Omental fat pad (tissue), 4 donors: ENCODE results near the gene TMED1. TPM values are rescaled to one million over a fixed set of nuclear protein-coding genes. Genes with fewer than 3 reads are reported as not detected.

Source experiments
- ATAC-seq: fragments of 150-250 bp; one replicate; pipeline ENCODE4 v1.9.1; 2016; ENCODE audit warnings: mild to moderate bottlenecking, moderate library complexity; ENCODE audit not compliant: low FRiP score
- DNase-seq: peaks from one replicate; pipeline ENCODE4 v3.0.0-alpha.2; 2019; ENCODE audit warnings: low spot score
- total RNA-seq, 4 donors: library from RNA; depleted of rRNA; stranded (reverse); fragments of >200 nt; gene quantifications; one replicate each; pipeline ENCODE4 v1.1.0, GENCODE V29; 2016
- TF ChIP-seq, protein P1 (sequence below), 3 donors: fragments of 450-650 bp; IDR thresholded peaks; one replicate each; pipeline ENCODE4 v1.5.1; 2016 to 2017; ENCODE audit warnings: antibody characterized with exemption in 3 of 3, mild to moderate bottlenecking in 3 of 3, moderate library complexity in 2 of 3

Gene TMED1
- total RNA-seq, 4 donors from 2014 or later = 30.1 to 35.7 (median 32.4) TPM

- ATAC-seq (no peak), DNase-seq (no peak)
- TF ChIP-seq, protein P1, sequence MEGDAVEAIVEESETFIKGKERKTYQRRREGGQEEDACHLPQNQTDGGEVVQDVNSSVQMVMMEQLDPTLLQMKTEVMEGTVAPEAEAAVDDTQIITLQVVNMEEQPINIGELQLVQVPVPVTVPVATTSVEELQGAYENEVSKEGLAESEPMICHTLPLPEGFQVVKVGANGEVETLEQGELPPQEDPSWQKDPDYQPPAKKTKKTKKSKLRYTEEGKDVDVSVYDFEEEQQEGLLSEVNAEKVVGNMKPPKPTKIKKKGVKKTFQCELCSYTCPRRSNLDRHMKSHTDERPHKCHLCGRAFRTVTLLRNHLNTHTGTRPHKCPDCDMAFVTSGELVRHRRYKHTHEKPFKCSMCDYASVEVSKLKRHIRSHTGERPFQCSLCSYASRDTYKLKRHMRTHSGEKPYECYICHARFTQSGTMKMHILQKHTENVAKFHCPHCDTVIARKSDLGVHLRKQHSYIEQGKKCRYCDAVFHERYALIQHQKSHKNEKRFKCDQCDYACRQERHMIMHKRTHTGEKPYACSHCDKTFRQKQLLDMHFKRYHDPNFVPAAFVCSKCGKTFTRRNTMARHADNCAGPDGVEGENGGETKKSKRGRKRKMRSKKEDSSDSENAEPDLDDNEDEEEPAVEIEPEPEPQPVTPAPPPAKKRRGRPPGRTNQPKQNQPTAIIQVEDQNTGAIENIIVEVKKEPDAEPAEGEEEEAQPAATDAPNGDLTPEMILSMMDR (IDR thresholded peaks at IDR 0.05) = no peak
Observed at GRCh38 chr19:10819124-10820060, 16.6 kb downstream of the TMED1 start.

GRCh38 chr19:10818301-10819123 lies 17.5 kb downstream of the TMED1 start:
- TF ChIP-seq, protein P1 (IDR thresholded peaks at IDR 0.05) = no peak
- ATAC-seq (no peak), DNase-seq (no peak)

- ATAC-seq (peak; percentile 34), DNase-seq (no peak)
- TF ChIP-seq, protein P1 (IDR thresholded peaks at IDR 0.05) = no peak
Observed at GRCh38 chr19:10817291-10818038, 18.5 kb downstream of the TMED1 start.

- no peak for ATAC-seq
Observed at GRCh38 chr19:10816691-10817090, 19.3 kb downstream of the TMED1 start.

DNA sequence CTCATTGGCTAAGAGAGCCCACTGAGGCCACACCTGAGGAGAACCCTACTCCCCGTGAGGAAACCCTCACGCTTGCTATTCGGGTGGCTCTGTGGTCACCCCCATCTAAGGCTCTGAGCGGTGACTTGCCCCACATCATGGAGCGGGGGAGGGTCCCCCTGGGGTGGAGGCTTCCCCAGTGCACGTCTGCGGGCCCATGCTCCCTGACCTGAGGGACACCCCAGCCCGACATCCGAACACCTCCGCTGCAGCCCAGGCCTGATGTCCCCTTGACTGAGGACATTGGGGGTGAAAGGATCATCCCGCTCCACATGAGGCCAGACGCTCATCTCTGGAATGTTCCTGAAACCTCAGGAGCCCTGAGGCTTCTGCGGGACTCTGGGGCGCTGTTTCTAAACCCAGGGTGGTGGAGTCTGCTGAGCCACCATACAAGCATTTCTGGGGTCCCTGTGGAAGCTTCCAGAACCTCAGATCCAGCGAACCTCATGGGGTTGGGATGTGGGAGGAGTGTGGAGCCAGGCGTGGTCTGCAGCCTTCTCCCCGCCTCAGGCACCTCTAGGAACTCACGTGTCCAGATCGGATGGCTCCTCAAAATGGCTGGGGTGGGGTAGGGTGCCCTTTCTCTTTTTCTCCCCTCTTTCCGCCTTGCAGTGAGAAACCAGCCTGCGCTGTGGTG lies 19.9 kb downstream of the TMED1 start:
- DNase-seq (no peak), ATAC-seq (no peak)
- TF ChIP-seq, protein P1 (IDR thresholded peaks at IDR 0.05) = no peak

More at GRCh38 chr19:10816691-10817090, 19.3 kb downstream of the TMED1 start:
- TF ChIP-seq, protein P1 (IDR thresholded peaks at IDR 0.05) = no peak
- no peak for DNase-seq

GRCh38 chr19:10815007-10815536 lies 20.9 kb downstream of the TMED1 start:
- TF ChIP-seq, protein P1 (IDR thresholded peaks at IDR 0.05) = no peak
- no peak for DNase-seq
- no peak for ATAC-seq
